ENCODE results near the gene MPZL2.

Gene MPZL2

DNA sequence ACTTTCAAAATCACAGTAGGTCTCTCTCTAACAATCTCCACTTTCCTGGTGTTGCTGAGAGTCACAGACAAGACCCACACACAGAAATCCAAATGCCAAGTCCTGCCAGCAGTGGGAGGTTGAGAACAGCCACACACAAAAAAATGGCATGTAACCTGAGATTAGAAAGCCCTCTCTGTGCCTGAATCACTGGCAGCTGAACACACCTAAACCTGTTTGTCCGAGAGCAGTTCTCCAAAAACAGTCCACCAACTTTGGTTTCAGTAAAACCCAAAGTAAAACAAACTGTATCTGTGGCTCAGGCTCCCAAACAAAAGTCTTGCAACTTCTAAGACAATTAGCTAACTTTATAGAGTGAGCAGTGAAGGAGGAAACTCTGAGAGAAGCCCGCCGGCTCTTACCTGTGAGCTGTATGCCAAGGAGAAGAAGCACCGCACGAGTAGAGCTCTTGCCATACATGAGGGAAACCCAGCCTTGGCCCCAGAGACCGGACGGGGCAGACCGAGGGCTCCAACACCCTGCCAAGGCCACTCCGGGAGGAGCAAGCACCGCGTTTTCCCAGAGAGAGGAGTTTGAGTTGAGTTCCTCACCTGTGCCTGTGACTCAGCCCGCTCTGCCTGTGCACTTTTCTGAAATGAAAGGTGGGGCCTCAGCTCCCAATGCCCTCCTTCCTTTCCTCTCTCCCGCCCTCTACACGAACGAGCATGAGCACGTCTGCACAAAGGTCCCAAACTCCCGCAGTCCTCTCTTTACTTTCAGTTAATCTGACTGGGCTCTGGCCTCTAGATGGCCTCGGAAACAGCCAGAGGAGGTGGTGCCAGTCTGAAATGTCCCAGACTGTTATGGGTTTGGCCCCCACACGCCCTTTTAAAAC is at the start of gene MPZL2:
MPZL2 (minus strand) TSS at position 603 of the 874 bp plus-strand sequence; CDS start at position 459, 144 bp downstream.
- peak in 1 of 2 experiments; percentile 21 for DNase-seq

DNA sequence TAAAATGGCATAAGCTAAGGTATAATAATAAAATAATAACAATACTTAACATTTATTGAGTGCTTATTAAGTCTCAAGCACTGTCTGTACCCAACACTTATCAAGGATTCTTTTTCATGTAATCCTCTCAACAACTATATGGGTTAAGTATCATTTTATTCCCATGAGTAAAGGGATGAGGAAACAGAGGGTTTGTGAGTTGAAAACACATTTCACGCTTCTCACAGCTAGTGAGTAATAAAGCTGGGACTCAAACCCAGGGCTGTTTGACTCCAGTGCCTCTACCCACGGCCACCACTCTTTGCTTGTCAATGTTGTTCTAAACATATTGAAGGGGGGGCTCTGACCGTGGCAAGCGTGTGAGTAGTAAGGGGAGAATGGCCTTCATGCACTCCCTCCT is 49.1 kb upstream of the MPZL2 start:
- DNase-seq = no peak

DNA sequence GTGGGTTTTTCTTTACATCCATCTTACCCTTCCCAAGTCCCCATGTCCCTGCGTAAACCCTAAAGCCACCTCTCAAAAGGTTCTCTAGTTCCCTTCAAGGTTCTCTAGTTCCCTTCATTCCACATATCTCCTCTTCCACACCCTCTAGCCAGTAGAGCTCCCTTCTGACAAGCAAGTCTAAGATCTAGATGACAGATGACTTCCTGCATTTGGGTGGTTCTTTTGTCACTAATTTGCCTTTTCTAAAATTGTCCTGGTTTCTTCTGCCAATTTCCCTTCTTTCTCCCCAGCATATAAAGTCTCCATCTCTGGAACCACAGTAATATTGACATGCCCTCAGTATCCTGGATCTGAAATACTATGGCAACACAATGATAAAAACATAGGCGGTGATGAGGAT is 48.2 kb upstream of the MPZL2 start:
- DNase-seq = no peak

- no peak for DNase-seq
These were observed 47.4 kb upstream of the MPZL2 start for GRCh38 chr11:118311518-118311917.

- no peak for DNase-seq
These were observed 46.8 kb upstream of the MPZL2 start for GRCh38 chr11:118310781-118311485.

- no peak for DNase-seq
These were observed 46.2 kb upstream of the MPZL2 start for GRCh38 chr11:118310271-118310670.

DNA sequence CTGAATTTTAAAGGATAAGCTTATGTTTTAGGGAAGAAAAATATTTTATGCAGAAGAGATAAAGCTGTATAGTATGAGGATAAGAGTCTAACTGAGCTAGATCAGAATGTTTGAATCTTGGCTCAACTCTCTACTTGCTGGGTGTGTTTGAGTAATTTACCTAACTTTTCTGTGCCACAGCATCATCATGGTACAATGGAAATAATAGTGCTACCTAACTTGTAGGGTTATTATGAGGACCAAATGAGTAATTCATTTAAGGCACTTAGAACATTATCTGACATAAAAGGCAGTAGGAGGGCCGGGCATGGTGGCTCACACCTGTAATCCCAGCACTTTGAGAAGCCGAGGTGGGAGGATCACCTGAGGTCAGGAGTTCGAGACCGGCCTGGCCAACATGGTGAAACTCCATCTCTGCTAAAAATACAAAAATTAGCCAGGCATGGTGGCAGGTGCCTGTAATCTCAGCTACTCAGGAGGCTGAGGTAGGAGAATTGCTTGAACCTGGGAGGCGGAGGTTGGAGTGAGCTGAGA is 45.0 kb upstream of the MPZL2 start:
- DNase-seq = peak in 1 of 2 experiments; percentile 31

GRCh38 chr11:118306556-118306955 is 42.5 kb upstream of the MPZL2 start:
- peak; percentile 55 to 62 for DNase-seq

- no peak for DNase-seq
These were observed 41.6 kb upstream of the MPZL2 start for GRCh38 chr11:118305726-118306125.

DNA sequence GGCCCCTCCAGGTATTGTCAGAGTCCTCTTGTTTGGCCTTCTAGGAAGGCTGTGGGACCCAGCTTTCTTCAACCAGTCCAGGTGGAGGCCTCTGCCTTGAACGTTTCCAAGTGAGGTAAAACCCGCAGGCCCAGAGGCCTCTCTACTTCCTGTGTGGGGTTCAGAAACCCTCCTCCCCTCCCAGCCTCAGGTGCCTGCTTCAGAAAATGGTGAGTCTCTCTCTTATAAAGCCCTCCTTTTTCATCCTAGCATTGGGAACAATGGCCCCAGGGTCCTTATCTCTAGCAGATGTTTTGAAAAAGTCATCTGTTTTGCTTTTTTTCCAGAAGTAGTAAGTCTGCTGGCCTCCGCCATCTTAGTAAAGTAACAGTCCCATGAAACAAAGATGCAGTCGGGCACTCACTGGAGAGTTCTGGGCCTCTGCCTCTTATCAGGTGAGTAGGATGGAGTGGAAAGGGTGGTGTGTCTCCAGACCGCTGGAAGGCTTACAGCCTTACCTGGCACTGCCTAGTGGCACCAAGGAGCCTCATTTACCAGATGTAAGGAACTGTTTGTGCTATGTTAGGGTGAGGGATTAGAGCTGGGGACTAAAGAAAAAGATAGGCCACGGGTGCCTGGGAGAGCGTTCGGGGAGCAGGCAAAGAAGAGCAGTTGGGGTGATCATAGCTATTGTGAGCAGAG is 40.6 kb upstream of the MPZL2 start, which contains the start of gene CD3E:
CD3E (plus strand) TSS at position 163 of the 681 bp plus-strand sequence; CDS start at position 386, 223 bp downstream.
- peak; percentile 43 to 54 for DNase-seq

- DNase-seq = no peak
These were observed 40.1 kb upstream of the MPZL2 start for GRCh38 chr11:118304227-118304567.

- no peak for DNase-seq
These were observed 37.6 kb upstream of the MPZL2 start for GRCh38 chr11:118301600-118302195.

- DNase-seq = peak; percentile 54 to 62
These were observed 31.8 kb upstream of the MPZL2 start for GRCh38 chr11:118295815-118296454.

- no peak for DNase-seq
These were observed 31.1 kb upstream of the MPZL2 start for GRCh38 chr11:118295199-118295598.

DNA sequence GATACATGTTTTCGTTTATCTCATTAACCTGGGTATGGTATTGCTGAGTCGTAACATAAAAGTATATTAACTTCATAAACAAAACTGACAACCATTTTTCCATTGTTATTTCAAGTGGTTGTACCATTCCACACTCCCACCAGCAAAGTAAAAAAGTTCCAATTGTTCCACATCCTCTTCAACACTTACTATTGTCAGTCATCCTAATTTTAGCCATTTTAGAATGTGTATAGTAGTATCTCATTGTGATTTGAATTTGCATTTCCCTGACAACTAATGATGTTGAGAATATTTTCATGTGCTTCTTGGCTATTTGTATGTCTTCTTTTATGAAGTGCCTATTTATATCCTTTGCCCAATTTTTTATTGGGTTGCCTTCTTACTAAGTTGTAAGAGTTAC is 30.0 kb upstream of the MPZL2 start:
- DNase-seq = no peak

GRCh38 chr11:118291477-118292135 is 27.5 kb upstream of the MPZL2 start:
- DNase-seq = no peak

DNA sequence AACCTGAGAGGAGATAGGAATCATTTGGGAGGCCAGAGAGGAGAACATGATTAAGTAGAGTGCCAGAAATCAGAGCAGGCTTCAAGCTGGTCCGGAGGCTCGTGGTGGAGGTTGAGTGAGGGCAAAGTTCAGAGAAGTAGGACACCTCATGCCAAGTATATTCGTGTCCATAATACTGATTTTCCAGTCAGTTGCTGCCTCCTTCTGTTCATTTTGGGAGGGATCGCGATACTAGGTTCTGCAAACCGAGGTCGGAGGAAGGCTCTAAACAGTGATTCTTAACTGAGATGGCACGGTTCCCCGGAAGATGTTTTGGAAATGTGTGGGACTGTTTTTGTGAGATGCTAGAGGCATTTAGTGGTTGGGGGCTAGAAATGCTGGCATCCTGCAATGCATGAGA is 26.8 kb upstream of the MPZL2 start:
- peak in 1 of 2 experiments; percentile 36 for DNase-seq

DNA sequence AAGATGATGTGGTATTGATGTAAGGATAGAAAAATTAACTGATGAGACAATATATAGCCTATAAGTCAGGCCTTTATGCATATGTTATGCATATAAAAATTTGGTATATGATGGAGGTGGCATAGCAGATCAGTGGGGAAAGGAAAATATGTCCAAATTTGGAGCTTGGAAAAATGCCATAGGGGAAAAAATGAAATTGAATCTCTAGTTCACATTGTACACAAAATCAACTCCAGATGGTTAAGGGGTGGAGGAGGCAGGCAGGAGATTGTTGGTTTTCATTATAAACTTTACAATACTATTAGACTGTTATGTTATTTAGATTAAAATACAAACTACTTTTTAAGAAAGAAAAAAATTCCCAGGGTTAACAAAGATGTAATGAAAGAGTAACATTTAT is 25.3 kb upstream of the MPZL2 start:
- DNase-seq = no peak

DNA sequence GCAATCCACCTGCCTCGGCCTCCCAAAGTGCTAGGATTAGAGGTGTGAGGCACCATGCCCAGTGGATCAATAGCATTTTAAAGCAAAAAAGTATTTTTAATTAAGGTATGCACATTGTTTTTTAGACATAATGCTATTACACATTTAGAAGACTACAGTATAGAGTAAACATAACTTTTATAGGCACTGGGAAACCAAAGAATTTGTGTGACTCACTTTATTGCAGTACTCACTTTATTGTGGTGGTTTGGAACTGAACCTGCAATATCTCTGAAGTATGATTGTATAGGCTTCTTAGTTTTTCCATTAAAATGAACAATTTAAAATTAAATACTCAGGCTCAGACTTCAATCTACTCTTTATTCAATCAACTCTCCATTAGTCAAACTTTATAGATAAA is 22.9 kb upstream of the MPZL2 start:
- no peak for DNase-seq

DNA sequence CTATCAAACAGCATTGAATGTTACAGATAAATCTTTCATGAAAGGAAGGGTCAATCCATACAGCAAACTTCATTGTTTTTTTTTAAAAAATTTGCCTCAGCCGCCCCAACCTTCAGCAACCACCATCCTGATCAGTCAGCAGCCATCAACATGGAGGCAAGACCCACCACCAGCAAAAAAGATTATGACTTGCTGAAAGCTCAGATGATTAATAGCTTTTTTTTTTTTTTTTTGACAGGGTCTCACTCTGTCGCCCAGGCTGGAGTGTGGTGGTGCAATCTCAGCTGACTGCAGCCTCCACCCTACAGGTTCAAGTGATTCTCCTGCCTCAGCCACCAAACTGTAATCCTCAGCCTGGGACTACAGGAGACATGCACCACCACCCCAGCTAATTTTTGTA is 22.4 kb upstream of the MPZL2 start:
- no peak for DNase-seq

- DNase-seq = no peak
These were observed 19.8 kb upstream of the MPZL2 start for GRCh38 chr11:118283756-118284350.

Measured in activated CD4-positive, alpha-beta T cell treated with anti-CD3 and anti-CD28 coated beads, Interleukin-2, amount 50 U/mL, for 4 hours (primary cell).